ENCODE data around the gene PRDM16.
"Not testable (repeated sequence)": the region's sequence is repeated elsewhere in the genome, so short reads cannot be mapped to it uniquely, and the experiment has no call there.

The PRDM16 gene

DNA sequence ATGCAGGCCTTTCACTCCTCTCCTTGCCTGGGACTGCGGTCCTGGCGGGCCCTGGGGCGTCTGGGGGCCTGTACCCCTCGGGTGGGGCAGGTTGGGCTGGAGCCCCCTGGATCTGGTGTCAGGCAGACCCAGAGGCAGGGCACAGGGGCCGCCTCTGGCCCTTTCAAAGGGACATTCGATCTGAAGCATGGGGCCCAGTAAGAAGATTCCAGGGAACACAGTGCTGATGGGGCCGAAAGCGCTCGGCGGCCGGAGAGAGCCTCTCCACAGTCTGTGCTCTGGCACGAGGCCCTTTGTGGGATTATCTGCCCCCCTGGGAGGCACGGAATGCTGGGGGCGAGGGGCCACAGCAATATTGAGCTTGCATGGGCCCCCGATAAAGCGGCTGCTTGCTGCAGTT is 15.2 kb downstream of the PRDM16 start:
- no peak for DNase-seq
- Mint-ChIP-seq H3K4me1 (peaks cover 1% of the 10 kb centered on the region), H3K36me3 (no peaks in the 10 kb centered on the region), H3K27me3 (peaks cover 11% of the 10 kb centered on the region), H3K4me3 (no peak overlapping the region), H3K27ac (no peak overlapping the region), H3K9me3 (no peaks in the 10 kb centered on the region)
- CTCF ChIA-PET, result no interaction called here

DNA sequence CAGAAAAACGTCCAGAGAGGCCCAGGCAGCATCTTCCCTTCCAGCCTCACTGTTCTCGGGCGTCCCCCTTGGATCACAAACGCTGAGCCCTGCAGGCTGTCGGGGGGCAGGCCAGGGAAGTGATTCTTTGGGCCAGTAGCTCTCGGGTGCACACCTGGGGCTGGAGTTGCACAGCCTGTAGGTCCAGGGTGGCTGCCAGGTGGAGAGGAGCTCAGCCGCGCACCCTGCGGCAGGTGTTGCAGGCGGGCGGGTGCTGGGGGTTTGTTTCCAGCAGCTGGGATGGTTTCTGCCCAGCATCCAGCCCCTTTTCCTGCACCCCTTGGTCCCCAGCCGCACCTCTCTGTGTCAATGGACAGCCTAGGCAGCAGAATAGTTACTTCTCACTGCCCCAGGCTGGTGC is 15.7 kb downstream of the PRDM16 start:
- Mint-ChIP-seq H3K27ac (no peak overlapping the region), H3K36me3 (no peaks in the 10 kb centered on the region), H3K27me3 (peaks cover 10% of the 10 kb centered on the region), H3K4me1 (no peaks in the 10 kb centered on the region), H3K4me3 (no peak overlapping the region), H3K9me3 (no peaks in the 10 kb centered on the region)
- CTCF ChIA-PET, result no interaction called here
- no peak for DNase-seq

DNA sequence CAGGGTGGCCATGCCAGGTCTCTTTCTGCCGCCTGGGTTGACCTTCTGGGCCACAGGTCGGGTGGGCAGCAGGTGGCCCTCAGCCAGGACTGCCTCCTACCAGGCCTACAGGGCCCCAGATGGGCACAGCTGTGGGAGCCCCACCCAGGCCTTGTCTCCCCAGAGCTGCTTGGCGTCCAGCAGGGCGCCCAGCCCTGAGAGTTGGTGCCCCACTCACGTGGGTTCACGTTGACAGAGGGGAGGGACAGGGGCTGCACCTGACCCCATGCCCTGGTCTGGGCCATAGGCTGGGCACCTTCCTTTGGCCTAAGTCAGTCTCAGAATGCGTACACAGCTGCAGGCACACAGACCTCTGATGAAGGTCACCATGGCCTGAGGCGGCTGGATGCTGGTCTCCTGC is 16.7 kb downstream of the PRDM16 start:
- Mint-ChIP-seq H3K9me3 (no peaks in the 10 kb centered on the region), H3K27ac (no peak overlapping the region), H3K4me3 (no peak overlapping the region), H3K27me3 (peaks cover 8% of the 10 kb centered on the region), H3K4me1 (no peaks in the 10 kb centered on the region), H3K36me3 (no peaks in the 10 kb centered on the region)
- no peak for DNase-seq
- CTCF ChIA-PET, result no interaction called here

DNA sequence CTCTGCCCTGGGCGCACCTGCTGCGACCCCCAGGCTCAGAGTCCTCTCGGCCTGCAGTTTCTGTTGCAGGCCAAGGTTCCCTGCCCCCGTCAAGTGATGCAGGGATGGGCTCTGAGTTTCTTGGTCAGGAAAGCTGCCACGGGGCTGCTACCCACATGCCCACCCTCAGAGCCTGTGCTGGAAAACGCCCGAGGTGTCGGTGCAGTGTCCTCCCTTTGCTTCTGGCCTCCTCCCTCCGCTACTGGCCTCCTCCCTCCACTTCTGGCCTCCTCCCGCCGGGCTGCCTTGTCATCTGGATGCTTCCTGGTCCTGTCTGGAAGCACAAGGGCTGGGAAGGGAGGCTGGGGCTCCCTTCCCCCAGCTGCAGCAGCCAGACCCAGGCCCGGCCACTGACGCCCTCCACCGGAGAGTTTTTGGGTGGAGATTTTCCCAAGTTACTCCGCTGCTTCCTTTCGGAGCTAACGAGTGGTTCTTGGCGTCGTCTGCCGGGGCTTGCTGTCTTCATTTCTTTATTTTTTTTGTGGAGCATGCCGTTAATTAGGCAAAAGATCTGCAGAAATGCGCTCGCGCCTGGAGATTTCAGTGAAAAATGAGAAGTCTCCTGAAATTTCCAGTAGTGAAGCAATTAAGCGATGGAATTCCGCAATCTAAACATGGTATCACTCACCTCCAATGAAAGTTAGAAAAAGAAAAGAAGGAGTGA is 17.4 kb downstream of the PRDM16 start:
- no peaks in the 10 kb centered on the region for H3K36me3 Mint-ChIP-seq
- DNase-seq, result no peak
- no peaks in the 10 kb centered on the region for H3K4me1 Mint-ChIP-seq
- H3K4me3 Mint-ChIP-seq, result no peak overlapping the region
- H3K27me3 Mint-ChIP-seq, result peaks cover 11% of the 10 kb centered on the region
- H3K9me3 Mint-ChIP-seq, result no peaks in the 10 kb centered on the region
- CTCF ChIA-PET, result no interaction called here
- H3K27ac Mint-ChIP-seq, result no peak overlapping the region

DNA sequence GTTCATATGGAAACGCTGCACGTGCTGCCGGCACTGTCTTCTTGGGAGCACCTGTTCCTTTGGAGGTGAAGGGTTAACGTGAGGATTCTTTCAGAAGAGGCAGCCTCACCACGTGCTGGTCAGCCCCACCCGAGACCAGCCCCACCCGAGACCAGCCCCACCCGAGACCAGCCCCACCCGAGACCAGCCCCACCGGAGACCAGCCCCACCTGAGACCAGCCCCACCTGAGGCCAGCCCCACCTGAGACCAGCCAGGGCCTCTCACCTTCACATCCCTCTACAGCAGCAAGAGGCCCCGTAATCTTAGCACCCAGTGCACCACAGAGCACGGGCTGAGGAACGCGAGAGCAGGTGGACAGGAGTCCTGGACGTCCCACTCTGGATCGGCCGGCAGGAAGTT is 18.0 kb downstream of the PRDM16 start:
- no peak for DNase-seq
- Mint-ChIP-seq H3K27ac (no peak overlapping the region), H3K9me3 (no peaks in the 10 kb centered on the region), H3K27me3 (peaks cover 11% of the 10 kb centered on the region), H3K4me1 (no peaks in the 10 kb centered on the region), H3K36me3 (no peaks in the 10 kb centered on the region), H3K4me3 (no peak overlapping the region)
- CTCF ChIA-PET, result no interaction called here

DNA sequence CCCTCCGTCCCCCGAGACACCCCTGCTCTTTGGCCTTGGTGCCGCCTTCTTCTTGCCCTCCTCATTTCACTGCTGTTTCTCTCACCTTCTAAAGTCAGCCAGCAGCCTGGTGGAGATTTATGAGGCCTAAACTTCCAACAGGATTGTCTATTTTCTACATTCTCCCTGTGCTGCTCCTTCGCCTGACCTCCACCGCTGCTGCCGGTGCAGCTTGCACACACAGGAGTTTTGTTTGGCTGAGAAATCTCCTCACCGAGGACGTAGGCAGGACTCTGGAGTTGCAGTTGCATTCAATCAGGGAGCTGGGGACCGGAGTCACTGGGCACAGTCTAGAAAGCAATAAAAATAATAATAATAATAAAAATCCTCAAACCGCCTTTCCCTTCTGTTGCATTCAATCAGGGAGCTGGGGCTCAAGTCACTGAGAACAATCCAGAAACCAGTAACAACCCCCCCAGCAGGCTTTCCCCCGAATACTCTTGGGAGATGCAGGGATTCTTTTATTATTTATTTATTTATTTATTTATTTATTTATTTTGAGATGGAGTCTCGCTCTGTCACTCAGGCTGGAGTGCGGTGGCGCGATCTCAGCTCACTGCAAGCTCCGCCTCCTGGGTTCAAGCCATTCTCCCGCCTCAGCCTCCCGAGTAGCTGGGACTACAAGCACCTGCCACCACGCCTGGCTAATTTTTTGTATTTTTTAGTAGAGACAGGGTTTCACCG is 19.1 kb downstream of the PRDM16 start:
- CTCF ChIA-PET, H3K4me1 Mint-ChIP-seq, H3K27ac Mint-ChIP-seq, H3K36me3 Mint-ChIP-seq, DNase-seq, H3K9me3 Mint-ChIP-seq, H3K4me3 Mint-ChIP-seq: not testable (repeated sequence)
- H3K27me3 Mint-ChIP-seq, result peaks cover 20% of the 10 kb centered on the region

DNA sequence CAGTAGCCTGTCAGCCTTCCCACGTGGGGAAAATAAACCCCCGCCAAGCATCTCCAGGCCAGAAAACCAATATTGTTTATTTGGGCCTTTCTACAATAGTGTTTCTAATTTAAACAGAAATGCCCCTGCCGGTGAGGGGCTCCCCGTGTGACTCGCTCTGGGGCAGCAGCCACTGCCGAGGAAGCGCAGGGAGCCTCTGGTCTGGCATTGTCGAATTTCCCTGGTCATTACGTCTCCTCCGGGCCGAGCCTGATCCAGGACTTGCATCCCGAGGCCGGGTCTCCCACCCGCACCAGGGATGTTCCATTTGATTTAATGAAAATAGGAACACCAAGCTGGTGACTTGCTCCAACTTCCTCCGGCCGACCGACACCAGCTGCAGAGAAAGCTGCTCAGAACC is 20.5 kb downstream of the PRDM16 start:
- CTCF ChIA-PET, result no interaction called here
- Mint-ChIP-seq H3K36me3 (no peaks in the 10 kb centered on the region), H3K27ac (no peak overlapping the region), H3K4me1 (no peaks in the 10 kb centered on the region), H3K4me3 (no peak overlapping the region), H3K9me3 (no peaks in the 10 kb centered on the region), H3K27me3 (peaks cover 34% of the 10 kb centered on the region)
- no peak for DNase-seq

DNA sequence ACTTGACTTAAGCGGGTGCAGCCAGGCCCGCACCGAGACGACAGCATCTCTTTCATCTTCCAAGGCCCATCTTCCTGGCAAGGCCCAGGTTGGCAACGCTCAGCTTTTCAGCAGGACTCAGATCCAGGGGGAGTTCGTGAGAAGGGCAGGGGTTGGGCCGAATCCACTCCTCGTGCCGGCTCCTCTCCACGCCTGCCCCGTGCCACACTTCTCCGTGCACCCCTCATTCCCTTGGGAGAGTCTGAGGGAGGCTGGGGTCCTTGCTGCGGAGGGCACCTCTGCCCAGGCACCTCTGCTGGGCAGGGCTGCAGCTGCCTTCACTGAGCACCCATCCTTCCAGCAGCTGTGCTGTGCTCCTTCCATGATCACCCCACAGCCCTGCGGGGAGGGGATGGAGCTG is 22.3 kb downstream of the PRDM16 start:
- no peaks in the 10 kb centered on the region for H3K4me1 Mint-ChIP-seq

DNA sequence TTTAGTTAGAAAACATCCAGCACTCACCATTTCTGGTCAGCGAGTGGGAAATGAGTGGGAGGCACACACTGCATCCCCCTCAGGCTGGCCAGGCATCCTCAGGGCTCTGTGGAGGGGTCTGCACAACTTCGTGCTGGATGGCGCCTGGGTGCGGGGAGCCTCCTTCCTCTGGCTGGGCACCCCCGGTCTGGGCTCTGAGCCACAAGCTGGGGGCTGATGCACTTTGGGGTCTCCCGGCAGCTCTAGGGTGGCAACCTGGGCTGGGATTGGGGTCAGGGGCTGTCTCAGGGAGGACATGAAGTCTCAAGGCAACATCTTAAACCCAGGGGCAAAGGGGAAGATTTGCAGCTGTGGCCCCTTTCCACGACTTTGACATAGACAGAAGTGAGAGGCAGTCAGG is 23.5 kb downstream of the PRDM16 start:
- DNase-seq, result no peak
- Mint-ChIP-seq H3K4me1 (no peaks in the 10 kb centered on the region), H3K27me3 (peaks cover 61% of the 10 kb centered on the region), H3K36me3 (no peaks in the 10 kb centered on the region), H3K4me3 (no peak overlapping the region), H3K9me3 (no peaks in the 10 kb centered on the region), H3K27ac (no peak overlapping the region)
- CTCF ChIA-PET, result no interaction called here

More for the DNA sequence above, 22.3 kb downstream of the PRDM16 start:
- no peaks in the 10 kb centered on the region for H3K9me3 Mint-ChIP-seq
- H3K36me3 Mint-ChIP-seq, result no peaks in the 10 kb centered on the region
- no peak overlapping the region for H3K27ac Mint-ChIP-seq
- no peak overlapping the region for H3K4me3 Mint-ChIP-seq
- peaks cover 49% of the 10 kb centered on the region for H3K27me3 Mint-ChIP-seq
- CTCF ChIA-PET, result no interaction called here
- DNase-seq, result no peak

DNA sequence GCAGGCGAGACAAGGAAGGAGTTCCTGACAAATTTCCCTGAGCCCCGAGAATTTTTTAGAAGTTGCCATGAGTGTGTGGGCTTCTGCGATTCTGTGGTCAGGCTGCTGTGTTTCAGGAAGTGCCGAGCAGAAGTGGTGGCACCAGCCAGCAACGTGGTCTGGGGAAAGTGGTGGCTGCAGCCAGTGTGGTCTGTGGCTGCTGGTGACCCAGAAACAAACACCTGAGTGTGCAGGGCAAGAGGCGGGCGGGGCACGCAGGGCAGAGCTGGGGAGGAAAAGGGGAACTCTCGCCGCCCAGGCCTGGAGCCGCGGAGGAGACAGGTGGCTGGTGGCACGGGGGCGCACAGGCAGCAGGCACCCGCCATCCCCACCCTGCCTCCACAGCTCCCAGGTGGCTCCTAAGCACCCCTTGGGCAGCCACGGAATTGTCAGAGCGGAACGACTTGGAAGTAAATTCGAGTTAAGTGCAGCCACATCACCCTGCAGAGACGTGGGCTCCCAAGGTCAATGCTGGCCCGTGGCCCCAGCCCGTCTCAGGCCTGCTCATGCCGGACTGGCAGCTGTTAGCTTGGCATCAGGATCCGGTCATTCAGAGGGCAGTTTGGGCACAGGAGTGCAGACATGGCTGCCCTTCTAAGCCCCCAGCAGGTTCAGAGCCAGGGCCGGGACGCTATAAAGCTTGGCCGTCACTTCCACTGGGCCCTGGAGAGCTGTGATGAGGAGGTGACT is 25.1 kb downstream of the PRDM16 start:
- CTCF ChIA-PET, result no interaction called here
- H3K4me3 Mint-ChIP-seq, result no peak overlapping the region
- H3K4me1 Mint-ChIP-seq, result no peaks in the 10 kb centered on the region
- H3K36me3 Mint-ChIP-seq, result no peaks in the 10 kb centered on the region
- no peaks in the 10 kb centered on the region for H3K9me3 Mint-ChIP-seq
- no peak overlapping the region for H3K27ac Mint-ChIP-seq
- DNase-seq, result no peak
- peaks cover 65% of the 10 kb centered on the region for H3K27me3 Mint-ChIP-seq

DNA sequence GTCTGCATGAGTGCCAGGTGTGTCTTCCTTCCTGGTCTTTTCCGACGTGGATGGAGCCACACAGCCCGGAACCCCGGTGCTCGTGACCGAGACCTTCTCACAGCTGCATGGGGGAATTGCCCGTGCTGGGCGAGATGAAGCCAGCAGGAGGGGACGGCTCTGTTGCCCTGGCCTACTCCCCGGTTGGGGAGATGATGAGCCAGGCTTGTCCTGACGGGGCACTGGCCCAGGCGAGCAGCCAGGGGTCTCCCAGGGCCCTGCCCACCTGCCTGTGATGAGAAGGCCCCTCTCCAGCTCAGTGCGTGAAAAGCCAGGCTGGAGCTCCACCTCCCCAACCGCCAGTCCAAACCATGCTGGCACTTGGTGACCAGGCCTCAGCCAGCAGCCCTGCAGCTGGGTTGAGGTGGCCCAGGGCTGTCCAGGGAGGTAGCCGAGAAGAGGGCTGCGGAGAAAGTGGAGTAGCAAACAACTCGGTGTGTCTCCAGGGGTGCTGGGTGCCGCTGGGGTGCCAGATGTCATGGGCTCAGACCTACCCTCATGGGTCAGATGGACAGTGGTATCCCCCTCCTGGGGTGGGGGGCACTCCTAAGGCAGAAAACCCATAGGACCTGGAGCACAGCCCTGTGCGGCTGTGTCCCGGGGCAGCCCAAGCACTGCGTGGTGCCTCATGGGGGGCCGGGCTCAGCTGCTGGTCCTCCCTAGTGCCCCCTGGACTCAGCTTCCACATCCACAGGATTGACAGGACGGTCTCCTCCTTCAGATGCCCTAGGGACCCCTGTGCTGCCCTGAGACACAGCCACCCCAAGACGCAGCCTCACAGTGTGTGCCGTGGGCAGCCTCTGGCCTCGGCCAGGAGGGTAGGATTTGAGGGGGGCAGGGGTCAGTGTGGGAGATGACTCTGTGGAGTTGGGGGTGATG is 26.1 kb downstream of the PRDM16 start:
- Mint-ChIP-seq H3K36me3 (no peaks in the 10 kb centered on the region), H3K4me3 (no peak overlapping the region), H3K27me3 (peaks cover 60% of the 10 kb centered on the region), H3K4me1 (no peaks in the 10 kb centered on the region), H3K9me3 (no peaks in the 10 kb centered on the region), H3K27ac (no peak overlapping the region)
- no peak for DNase-seq
- CTCF ChIA-PET, result no interaction called here

DNA sequence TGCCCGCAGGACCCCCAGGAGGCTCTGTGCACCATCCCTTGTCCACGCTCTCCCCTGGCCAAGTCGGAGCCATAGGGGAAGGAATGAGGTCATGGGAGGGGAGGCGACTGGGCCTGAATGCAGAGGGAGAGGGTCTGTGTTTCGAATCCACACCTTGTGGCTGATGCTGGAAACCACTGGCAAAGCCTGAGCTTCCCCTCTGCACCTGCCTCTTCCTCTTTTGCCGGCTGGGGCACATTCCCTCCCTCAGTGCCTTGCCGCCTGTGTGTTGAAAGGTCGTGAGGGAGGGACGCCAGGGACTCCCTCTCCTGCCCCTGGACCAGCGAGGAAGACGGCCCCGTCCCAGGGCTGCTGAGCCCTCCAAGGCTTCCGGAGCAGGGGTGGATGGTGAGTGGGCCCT is 27.3 kb downstream of the PRDM16 start:
- no peak overlapping the region for H3K27ac Mint-ChIP-seq
- CTCF ChIA-PET, result no interaction called here
- peaks cover 56% of the 10 kb centered on the region for H3K27me3 Mint-ChIP-seq
- H3K9me3 Mint-ChIP-seq, result no peaks in the 10 kb centered on the region
- no peaks in the 10 kb centered on the region for H3K4me1 Mint-ChIP-seq
- no peak overlapping the region for H3K4me3 Mint-ChIP-seq
- no peaks in the 10 kb centered on the region for H3K36me3 Mint-ChIP-seq
- no peak for DNase-seq

DNA sequence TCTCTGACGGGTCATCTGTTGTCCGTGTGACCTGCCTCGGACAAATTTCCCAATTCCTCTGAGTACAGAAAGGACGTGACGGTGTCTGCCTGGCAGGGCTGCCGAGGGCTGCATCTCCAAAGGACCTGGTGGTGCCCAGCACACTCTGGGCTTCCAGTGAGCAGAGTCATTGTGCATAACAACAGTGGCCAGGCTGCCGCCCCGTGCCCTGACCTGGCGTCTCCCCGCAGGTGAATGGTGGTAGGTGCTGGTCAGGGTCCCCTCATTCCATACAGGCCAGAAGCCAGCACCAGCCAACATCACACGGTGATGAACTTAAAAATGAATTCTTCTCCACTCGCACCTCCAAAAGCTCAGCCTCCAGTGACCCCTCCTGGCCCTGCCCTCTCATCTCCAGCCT is 28.2 kb downstream of the PRDM16 start:
- CTCF ChIA-PET, result no interaction called here
- H3K4me3 Mint-ChIP-seq, result no peak overlapping the region
- H3K27ac Mint-ChIP-seq, result no peak overlapping the region
- H3K9me3 Mint-ChIP-seq, result no peaks in the 10 kb centered on the region
- peaks cover 54% of the 10 kb centered on the region for H3K27me3 Mint-ChIP-seq
- H3K4me1 Mint-ChIP-seq, result no peaks in the 10 kb centered on the region
- H3K36me3 Mint-ChIP-seq, result no peaks in the 10 kb centered on the region
- DNase-seq, result no peak

DNA sequence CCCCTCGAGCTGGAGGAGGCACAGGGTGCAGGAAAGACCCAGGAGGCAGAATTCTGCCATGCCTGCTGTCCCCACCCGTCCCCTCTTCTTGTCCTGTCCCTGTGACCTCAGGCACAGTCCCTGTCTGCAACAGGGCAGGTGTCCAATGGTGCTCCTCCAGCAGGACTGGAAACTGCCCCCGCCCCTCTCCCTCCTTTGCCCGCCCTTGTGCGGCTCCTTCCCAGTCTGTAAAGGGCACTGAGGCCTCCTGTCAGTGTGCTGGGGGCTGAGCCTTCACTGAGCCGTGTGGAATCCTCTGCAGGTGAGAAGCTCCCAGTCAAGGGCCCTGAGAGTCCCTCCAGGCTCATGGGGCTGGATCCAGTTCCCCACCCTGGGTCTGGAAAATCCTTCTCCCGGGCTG is 28.9 kb downstream of the PRDM16 start:
- H3K36me3 Mint-ChIP-seq, result no peaks in the 10 kb centered on the region
- H3K4me3 Mint-ChIP-seq, result no peak overlapping the region
- peaks cover 49% of the 10 kb centered on the region for H3K27me3 Mint-ChIP-seq
- H3K4me1 Mint-ChIP-seq, result no peaks in the 10 kb centered on the region
- CTCF ChIA-PET, result no interaction called here
- DNase-seq, result no peak
- no peak overlapping the region for H3K27ac Mint-ChIP-seq
- H3K9me3 Mint-ChIP-seq, result no peaks in the 10 kb centered on the region

Measured in activated naive CD4-positive, alpha-beta T cell treated with anti-CD3 and anti-CD28 coated beads, Interleukin-2, amount 10 ng/mL, durations not matched to agents 7 days and 5 days (primary cell).